GM23248 (cell line): ENCODE data around the gene CNTNAP5. TPM values are rescaled to one million over a fixed set of nuclear protein-coding genes. Genes with fewer than 3 reads are reported as not detected.

Experiments used
- DNase-seq: peaks from one replicate; pipeline ENCODE4 v3.0.0-alpha.2; 2015
- H2AFZ ChIP-seq: fragments of 200-600 bp; sonication (generic); 2 replicates; pipeline ENCODE4 v1.6.1; 2016; ENCODE audit warnings: antibody characterized with exemption
- H3F3A ChIP-seq: fragments of 200-600 bp; sonication (generic); 2 replicates; pipeline ENCODE4 v1.6.1; 2016; ENCODE audit warnings: mild to moderate bottlenecking, antibody characterized with exemption, mixed run types; ENCODE audit not compliant: insufficient read depth
- H3K27ac ChIP-seq: fragments of 200-600 bp; sonication (generic); 2 replicates; pipeline ENCODE4 v1.5.1; 2016; ENCODE audit warnings: mild to moderate bottlenecking
- H3K27me3 ChIP-seq: fragments of 200-600 bp; sonication (generic); replicated peaks from 2 replicates; pipeline ENCODE4 v1.6.1; 2016; ENCODE audit warnings: mild to moderate bottlenecking; ENCODE audit not compliant: insufficient read depth
- H3K36me3 ChIP-seq: fragments of 200-600 bp; sonication (generic); 2 replicates; pipeline ENCODE4 v1.6.1; 2016; ENCODE audit warnings: low read depth, mild to moderate bottlenecking
- H3K4me1 ChIP-seq: fragments of 200-600 bp; sonication (generic); 2 replicates; pipeline ENCODE4 v1.6.1; 2016; ENCODE audit warnings: mild to moderate bottlenecking; ENCODE audit not compliant: insufficient read depth
- H3K4me2 ChIP-seq: fragments of 200-600 bp; sonication (generic); one replicate; pipeline ENCODE4 v1.6.1; 2016; ENCODE audit warnings: mild to moderate bottlenecking; ENCODE audit not compliant: unreplicated experiment
- H3K4me3 ChIP-seq: fragments of 200-600 bp; sonication (generic); 2 replicates; pipeline ENCODE4 v1.5.1; 2016; ENCODE audit warnings: mild to moderate bottlenecking
- H3K79me2 ChIP-seq: fragments of 200-600 bp; sonication (generic); 2 replicates; pipeline ENCODE4 v1.6.1; 2016; ENCODE audit warnings: mild to moderate bottlenecking; ENCODE audit not compliant: insufficient read depth
- H3K9ac ChIP-seq: fragments of 200-600 bp; sonication (generic); 2 replicates; pipeline ENCODE4 v1.6.1; 2016; ENCODE audit warnings: mild to moderate bottlenecking
- H3K9me2 ChIP-seq: fragments of 200-600 bp; sonication (generic); 2 replicates; pipeline ENCODE4 v1.6.1; 2016; ENCODE audit warnings: mixed run types, mild to moderate bottlenecking, moderate library complexity; ENCODE audit not compliant: insufficient read depth
- H3K9me3 ChIP-seq: fragments of 200-600 bp; sonication (generic); one replicate; pipeline ENCODE4 v1.6.1; 2017; ENCODE audit warnings: low read depth
- H4K20me1 ChIP-seq: fragments of 200-600 bp; sonication (generic); 2 replicates; pipeline ENCODE4 v1.6.0; 2016; ENCODE audit not compliant: insufficient read depth
- EZH2 ChIP-seq: fragments of 200-600 bp; sonication (generic); IDR thresholded peaks from 2 replicates; pipeline ENCODE4 v1.6.1; 2018; ENCODE audit warnings: antibody characterized with exemption, mild to moderate bottlenecking; ENCODE audit not compliant: insufficient read depth, poor library complexity, severe bottlenecking
- EZH2phosphoT487 ChIP-seq: fragments of 200-600 bp; sonication (generic); IDR thresholded peaks from 2 replicates; pipeline ENCODE4 v1.6.1; 2018; ENCODE audit warnings: antibody characterized with exemption, moderate library complexity, mild to moderate bottlenecking, low read depth; ENCODE audit not compliant: insufficient read depth
- WGBS, 2 experiments: methylation state at CpG; one replicate each; pipeline ENCODE4 v1.1.6; 2015 to 2017; ENCODE audit warnings: low lambda C conversion rate in 2 of 2, low coverage in 1 of 2; ENCODE audit errors: missing lambda C conversion rate in 2 of 2; 5-methylcytosine and 5-hydroxymethylcytosine counted together
- in situ Hi-C: fragments of 300-500 bp; cut with MboI; formaldehyde crosslinking; loops from 2 replicates; pipeline ENCODE4 v1.15.0; 2020
- polyA plus RNA-seq: library from polyadenylated mRNA; unstranded; fragments of >200 nt; fragmentation: Nextera tagmentation; extraction: Ambion mirVana; gene quantifications from 2 replicates; pipeline ENCODE4 v1.2.1, GENCODE V29; 2016
- total RNA-seq: library from RNA; depleted of rRNA; stranded (reverse); fragments of >200 nt; shearing (Covaris generic); gene quantifications from 2 replicates; pipeline ENCODE4 v1.2.3, GENCODE V29; 2014

CNTNAP5 gene
- total and polyA plus RNA-seq, 2 experiments from 2014 or later = not detected

GRCh38 chr2:124426625-124427024, 401.5 kb downstream of the CNTNAP5 start:
- no peaks in the 10 kb centered on the region for H4K20me1 ChIP-seq
- no peaks in the 10 kb centered on the region for H3K36me3 ChIP-seq
- H3K4me1 ChIP-seq = no peaks in the 10 kb centered on the region
- no peak overlapping the region for H3K4me3 ChIP-seq
- no peaks in the 10 kb centered on the region for H3K9me3 ChIP-seq
- no peak overlapping the region for H3K27ac ChIP-seq
- no peaks in the 10 kb centered on the region for H3K79me2 ChIP-seq
- no peaks in the 10 kb centered on the region for H3F3A ChIP-seq
- WGBS, 2 experiments = 29 to 42% methylated on average over 2 of the region's 2 CpGs
- DNase-seq = no peak
- H3K27me3 ChIP-seq = no peaks in the 10 kb centered on the region
- H2AFZ ChIP-seq = no peak overlapping the region
- no peaks in the 10 kb centered on the region for H3K9me2 ChIP-seq
- TF ChIP-seq EZH2phosphoT487 (no peak), EZH2 (no peak)
- in situ Hi-C loops = no loop called here
- H3K9ac ChIP-seq = no peak overlapping the region
- H3K4me2 ChIP-seq = no peak overlapping the region

GRCh38 chr2:124437811-124438210, 412.7 kb downstream of the CNTNAP5 start:
- Histone ChIP-seq H3K9me2 (no peaks in the 10 kb centered on the region), H3K27ac (no peak overlapping the region), H3K36me3 (no peaks in the 10 kb centered on the region), H3K4me2 (no peak overlapping the region), H3K4me1 (no peaks in the 10 kb centered on the region), H3K9ac (no peak overlapping the region), H3K79me2 (no peaks in the 10 kb centered on the region), H3K27me3 (no peaks in the 10 kb centered on the region), H3F3A (no peaks in the 10 kb centered on the region), H2AFZ (no peak overlapping the region), H4K20me1 (no peaks in the 10 kb centered on the region), H3K4me3 (no peak overlapping the region), H3K9me3 (no peaks in the 10 kb centered on the region)
- DNase-seq = no peak
- TF ChIP-seq EZH2phosphoT487 (no peak), EZH2 (no peak)
- 0 to 2% methylated on average over 1 of the region's 1 CpG for WGBS, 2 experiments
- in situ Hi-C loops = no loop called here

GRCh38 chr2:124450481-124450880, 425.4 kb downstream of the CNTNAP5 start:
- H3K79me2 ChIP-seq = no peaks in the 10 kb centered on the region
- in situ Hi-C loops = no loop called here
- no peak overlapping the region for H3K4me2 ChIP-seq
- H2AFZ ChIP-seq = no peak overlapping the region
- no peaks in the 10 kb centered on the region for H4K20me1 ChIP-seq
- no peak overlapping the region for H3K27ac ChIP-seq
- no peaks in the 10 kb centered on the region for H3K4me1 ChIP-seq
- no peaks in the 10 kb centered on the region for H3K9me2 ChIP-seq
- H3K36me3 ChIP-seq = no peaks in the 10 kb centered on the region
- TF ChIP-seq EZH2 (no peak), EZH2phosphoT487 (no peak)
- no peak overlapping the region for H3K4me3 ChIP-seq
- 2% methylated on average over 2 of the region's 2 CpGs for WGBS, 2 experiments
- DNase-seq = no peak
- H3K9ac ChIP-seq = no peak overlapping the region
- H3F3A ChIP-seq = no peaks in the 10 kb centered on the region
- no peaks in the 10 kb centered on the region for H3K9me3 ChIP-seq
- H3K27me3 ChIP-seq = no peaks in the 10 kb centered on the region

- Histone ChIP-seq H3K4me3 (no peak overlapping the region), H2AFZ (no peak overlapping the region), H3K9me2 (no peaks in the 10 kb centered on the region), H3K79me2 (no peaks in the 10 kb centered on the region), H3F3A (no peaks in the 10 kb centered on the region), H3K27me3 (no peaks in the 10 kb centered on the region), H3K36me3 (no peaks in the 10 kb centered on the region), H3K9me3 (peaks cover 3% of the 10 kb centered on the region), H3K9ac (no peak overlapping the region), H3K27ac (no peak overlapping the region), H3K4me1 (no peaks in the 10 kb centered on the region), H4K20me1 (no peaks in the 10 kb centered on the region), H3K4me2 (no peak overlapping the region)
- TF ChIP-seq EZH2phosphoT487 (no peak), EZH2 (no peak)
- in situ Hi-C loops = no loop called here
- DNase-seq = no peak
- WGBS, 2 experiments = 69 to 81% methylated on average over 2 of the region's 2 CpGs
These were observed 451.2 kb downstream of the CNTNAP5 start for GRCh38 chr2:124476291-124476690.

- Histone ChIP-seq H3K9me3 (no peaks in the 10 kb centered on the region), H3K9me2 (no peaks in the 10 kb centered on the region), H3K4me1 (no peaks in the 10 kb centered on the region), H3K79me2 (no peaks in the 10 kb centered on the region), H3K4me2 (no peak overlapping the region), H4K20me1 (no peaks in the 10 kb centered on the region), H3K27me3 (no peaks in the 10 kb centered on the region), H2AFZ (no peak overlapping the region), H3K9ac (no peak overlapping the region), H3K4me3 (no peak overlapping the region), H3K36me3 (no peaks in the 10 kb centered on the region), H3K27ac (no peak overlapping the region), H3F3A (no peaks in the 10 kb centered on the region)
- no peak for DNase-seq
- in situ Hi-C loops = no loop called here
- WGBS, 2 experiments = 11 to 15% methylated on average over 6 of the region's 6 CpGs
- TF ChIP-seq EZH2 (no peak), EZH2phosphoT487 (no peak)
These were observed 453.7 kb downstream of the CNTNAP5 start for GRCh38 chr2:124478761-124479160.
